Muscle layer of colon (tissue), 2 donors: ENCODE results near the gene MEF2C.

Experiments used
- H3K27ac ChIP-seq: one replicate; pipeline ENCODE4 v1.7.0; 2013; ENCODE audit warnings: low read depth, mild to moderate bottlenecking, low read length, moderate library complexity
- H3K27me3 ChIP-seq, 2 donors: one replicate each; pipeline ENCODE4 v1.7.0; 2013; ENCODE audit warnings: low read length in 2 of 2, mild to moderate bottlenecking in 2 of 2; ENCODE audit not compliant: insufficient read depth in 2 of 2, control insufficient read depth in 1 of 2
- H3K36me3 ChIP-seq: one replicate; pipeline ENCODE4 v1.7.0; 2013; ENCODE audit warnings: mild to moderate bottlenecking, low read length; ENCODE audit not compliant: insufficient read depth
- H3K4me1 ChIP-seq: one replicate; pipeline ENCODE4 v1.7.0; 2013; ENCODE audit warnings: mild to moderate bottlenecking, low read length; ENCODE audit not compliant: insufficient read depth
- H3K4me3 ChIP-seq, 2 donors: one replicate each; pipeline ENCODE4 v1.7.0; 2013; ENCODE audit warnings: low read length in 2 of 2, low read depth in 1 of 2, mild to moderate bottlenecking in 1 of 2, moderate library complexity in 1 of 2
- H3K9ac ChIP-seq: one replicate; pipeline ENCODE4 v1.7.0; 2013; ENCODE audit warnings: low read length
- H3K9me3 ChIP-seq: one replicate; pipeline ENCODE4 v1.7.0; 2013; ENCODE audit warnings: mild to moderate bottlenecking, low read length
- donor health status: abdominal sarcoma.
- donor health status: Adenocarcinoma of cecum.

Gene MEF2C

DNA sequence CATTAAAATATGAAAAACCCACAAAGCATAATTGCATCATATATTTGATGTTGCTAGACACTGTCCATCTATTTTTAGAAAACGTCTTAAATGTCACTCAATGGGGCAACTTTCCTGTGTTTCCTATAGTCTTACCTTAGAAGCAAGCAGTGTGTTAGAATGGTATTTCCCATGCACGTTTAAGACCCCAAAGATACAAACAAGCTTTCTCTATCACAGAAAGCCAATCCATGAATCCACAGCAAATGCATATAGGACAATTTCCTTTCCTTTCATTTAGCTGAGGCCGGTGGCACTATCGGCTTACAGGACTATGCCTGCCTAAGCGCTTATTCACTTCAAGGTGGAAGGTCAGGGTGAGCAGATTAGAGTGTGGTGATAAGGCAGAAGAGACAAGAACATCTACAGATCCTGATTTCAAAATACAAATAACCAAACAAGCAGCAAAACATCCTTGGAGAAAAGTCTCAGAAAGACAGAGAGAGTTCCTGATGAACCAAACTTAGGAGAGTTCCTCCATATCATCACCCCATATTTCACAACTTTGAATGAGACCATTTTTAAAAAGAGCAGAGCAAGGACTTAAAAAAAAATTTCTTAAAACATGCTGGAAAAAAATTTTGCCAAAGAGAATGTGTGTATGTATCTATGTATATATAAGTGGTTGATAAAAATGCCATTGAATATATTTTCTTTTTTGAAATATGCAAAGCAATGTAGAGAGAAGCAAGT is 57.2 kb downstream of the MEF2C start:
- Histone ChIP-seq H3K27me3 (no peaks in the 10 kb centered on the region), H3K27ac (no peak overlapping the region), H3K4me1 (peaks cover 30% of the 10 kb centered on the region), H3K9me3 (no peaks in the 10 kb centered on the region), H3K9ac (no peak overlapping the region), H3K4me3 (no peak overlapping the region), H3K36me3 (peaks cover 4% of the 10 kb centered on the region)

DNA sequence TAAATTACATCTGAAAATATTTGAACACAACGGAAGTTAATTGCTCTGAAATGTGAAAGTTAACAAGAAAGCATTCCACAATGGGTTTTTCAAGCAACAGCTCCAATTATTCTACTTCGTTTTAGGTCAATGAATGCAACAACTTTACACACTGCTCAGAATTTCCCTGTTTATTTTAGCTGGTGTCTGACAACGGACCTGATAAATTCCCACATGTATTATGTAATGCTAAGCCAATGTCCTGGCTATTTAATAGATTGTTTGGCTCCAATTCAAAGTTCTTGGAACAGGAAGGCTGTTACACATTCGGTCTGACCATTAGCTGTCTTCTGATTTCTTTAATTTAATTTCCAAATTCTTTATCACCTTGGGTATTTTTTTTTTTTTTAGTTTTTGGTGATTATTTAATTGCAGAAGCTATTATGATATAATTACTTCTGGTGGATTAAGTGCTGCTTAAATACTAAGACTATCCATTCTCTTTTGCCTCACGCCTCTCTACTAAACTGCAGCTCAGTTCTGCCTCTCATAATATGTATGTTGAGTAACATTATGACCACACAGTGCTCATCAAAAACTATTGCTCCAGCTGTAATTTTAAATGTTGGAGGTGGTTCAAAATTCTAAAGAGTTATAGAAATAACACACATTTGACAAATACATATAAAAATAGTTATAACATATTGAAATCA is 57.9 kb downstream of the MEF2C start:
- Histone ChIP-seq H3K36me3 (peaks cover 4% of the 10 kb centered on the region), H3K27me3 (no peaks in the 10 kb centered on the region), H3K27ac (no peak overlapping the region), H3K9ac (no peak overlapping the region), H3K4me1 (peaks cover 25% of the 10 kb centered on the region), H3K9me3 (no peaks in the 10 kb centered on the region), H3K4me3 (no peak overlapping the region)

DNA sequence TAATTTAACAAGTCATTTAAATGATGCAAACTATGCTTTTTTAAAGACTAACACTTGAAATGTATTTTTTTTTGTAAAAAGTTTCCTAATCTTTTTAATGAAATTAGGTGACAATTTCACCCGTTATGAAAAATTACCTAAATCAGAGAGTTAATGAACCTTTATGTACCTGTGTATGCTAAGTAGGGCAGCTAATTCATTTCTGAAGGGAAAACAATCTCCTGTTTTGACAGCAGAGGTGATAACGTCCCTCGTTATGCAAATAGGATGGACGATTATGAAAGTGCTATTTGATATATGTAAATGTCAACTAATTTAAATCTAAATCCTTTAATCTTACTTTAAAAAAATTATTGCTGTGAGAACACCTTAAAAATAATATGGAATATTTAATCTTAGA is 58.8 kb downstream of the MEF2C start:
- peak overlapping the region; percentile 22 for H3K27ac ChIP-seq
- no peak overlapping the region for H3K4me3 ChIP-seq
- no peak overlapping the region for H3K9ac ChIP-seq
- H3K36me3 ChIP-seq, result peaks cover 4% of the 10 kb centered on the region
- H3K4me1 ChIP-seq, result peaks cover 24% of the 10 kb centered on the region
- no peaks in the 10 kb centered on the region for H3K9me3 ChIP-seq
- H3K27me3 ChIP-seq, result no peaks in the 10 kb centered on the region

DNA sequence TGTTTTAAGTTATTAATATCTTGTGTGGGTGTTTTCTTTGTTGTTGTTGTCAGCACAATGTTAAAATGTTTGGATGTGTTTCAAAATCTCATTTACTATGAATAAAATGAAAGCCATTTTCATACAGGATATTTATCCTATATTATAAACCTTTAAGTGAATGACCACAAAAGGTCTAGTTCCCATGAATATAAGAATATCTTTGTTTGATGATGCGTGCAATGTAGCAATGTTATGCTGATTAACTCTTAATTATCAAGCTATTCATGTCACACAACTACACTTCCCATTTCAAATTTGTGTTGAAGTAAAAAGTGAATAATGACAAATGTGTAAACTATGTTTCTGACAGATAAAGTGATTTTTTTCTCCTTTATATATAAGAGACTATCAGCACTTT is 59.8 kb downstream of the MEF2C start:
- Histone ChIP-seq H3K4me3 (no peak overlapping the region), H3K36me3 (peaks cover 4% of the 10 kb centered on the region), H3K4me1 (peaks cover 24% of the 10 kb centered on the region), H3K27me3 (no peaks in the 10 kb centered on the region), H3K9ac (no peak overlapping the region), H3K9me3 (no peaks in the 10 kb centered on the region), H3K27ac (no peak overlapping the region)

DNA sequence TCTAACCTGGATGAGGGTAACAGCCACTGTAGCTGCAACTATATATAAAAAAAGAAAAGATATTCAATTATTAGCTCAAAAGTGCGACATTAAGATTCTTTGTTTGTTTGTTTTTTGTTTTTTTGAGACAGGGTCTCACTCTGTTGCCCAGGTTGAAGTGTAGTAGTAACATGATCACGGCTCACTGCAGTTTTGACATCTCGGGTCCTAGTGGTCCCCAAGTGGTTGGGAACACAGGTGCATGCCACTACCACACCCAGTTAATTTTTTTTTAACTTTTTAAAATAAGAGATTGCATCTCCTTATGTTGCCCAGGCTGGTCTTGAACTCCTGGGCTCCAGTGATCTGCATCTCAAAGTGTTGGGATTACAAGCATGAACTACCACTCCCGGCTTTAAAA is 61.8 kb downstream of the MEF2C start:
- Histone ChIP-seq H3K4me3 (no peak overlapping the region), H3K9me3 (no peaks in the 10 kb centered on the region), H3K27me3 (no peaks in the 10 kb centered on the region), H3K36me3 (peaks cover 4% of the 10 kb centered on the region), H3K4me1 (peaks cover 12% of the 10 kb centered on the region), H3K9ac (no peak overlapping the region), H3K27ac (no peak overlapping the region)

DNA sequence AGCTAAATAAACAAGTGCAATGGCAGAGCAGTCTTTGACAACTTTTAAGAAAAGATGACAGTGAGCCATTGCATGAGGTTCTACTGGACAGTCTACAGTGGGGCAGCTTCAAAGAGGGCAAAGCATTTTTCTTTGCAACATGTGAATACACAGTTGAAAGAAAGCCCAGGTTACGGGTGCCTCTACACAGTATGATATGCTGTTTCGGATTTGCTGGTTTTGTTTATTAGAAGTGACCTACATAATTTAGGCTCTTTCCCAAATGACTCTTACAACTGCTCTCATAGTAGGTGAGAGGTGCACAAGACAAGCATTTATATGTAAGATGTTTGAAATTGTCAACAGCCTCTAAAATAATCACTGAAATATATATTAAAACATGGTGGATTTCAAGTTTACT is 62.4 kb downstream of the MEF2C start:
- H3K9ac ChIP-seq, result no peak overlapping the region
- peaks cover 12% of the 10 kb centered on the region for H3K4me1 ChIP-seq
- H3K27ac ChIP-seq, result no peak overlapping the region
- peaks cover 4% of the 10 kb centered on the region for H3K36me3 ChIP-seq
- no peaks in the 10 kb centered on the region for H3K9me3 ChIP-seq
- H3K27me3 ChIP-seq, result no peaks in the 10 kb centered on the region
- H3K4me3 ChIP-seq, result no peak overlapping the region

DNA sequence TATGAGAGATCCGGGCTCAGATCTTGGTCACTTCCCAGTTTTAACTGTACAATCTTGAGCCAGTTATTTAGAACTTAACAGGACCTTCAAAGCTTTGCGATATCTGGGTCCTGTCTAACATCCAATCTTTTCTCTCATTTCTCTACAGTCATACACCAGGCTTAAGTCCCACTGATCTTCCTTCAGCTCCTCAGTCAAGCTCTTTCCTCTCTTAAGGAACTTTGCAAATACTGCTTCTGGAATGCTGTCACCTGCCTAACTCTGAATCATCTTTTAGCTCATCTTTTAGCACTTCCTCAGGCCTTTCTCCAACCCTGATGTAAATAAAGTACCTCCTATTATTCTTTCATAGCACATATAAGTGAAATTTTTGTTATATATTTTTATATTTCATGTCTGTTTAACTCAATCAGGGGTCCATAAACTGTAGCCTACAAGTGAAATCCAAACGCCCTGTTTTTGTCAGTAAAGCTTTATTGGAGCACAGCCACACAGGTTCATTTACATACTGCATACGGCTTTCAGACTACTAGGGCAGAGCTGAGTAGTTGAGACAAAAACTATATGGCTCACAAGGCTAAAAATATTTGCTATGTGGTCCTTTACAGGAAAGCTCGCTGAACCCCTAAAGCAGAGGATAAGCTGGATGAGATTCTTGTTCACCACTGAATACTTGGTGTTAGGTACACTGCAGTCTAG is 63.5 kb downstream of the MEF2C start:
- no peak overlapping the region for H3K9ac ChIP-seq
- peaks cover 6% of the 10 kb centered on the region for H3K4me1 ChIP-seq
- H3K27me3 ChIP-seq, result no peaks in the 10 kb centered on the region
- H3K36me3 ChIP-seq, result peaks cover 4% of the 10 kb centered on the region
- no peaks in the 10 kb centered on the region for H3K9me3 ChIP-seq
- no peak overlapping the region for H3K27ac ChIP-seq
- no peak overlapping the region for H3K4me3 ChIP-seq

DNA sequence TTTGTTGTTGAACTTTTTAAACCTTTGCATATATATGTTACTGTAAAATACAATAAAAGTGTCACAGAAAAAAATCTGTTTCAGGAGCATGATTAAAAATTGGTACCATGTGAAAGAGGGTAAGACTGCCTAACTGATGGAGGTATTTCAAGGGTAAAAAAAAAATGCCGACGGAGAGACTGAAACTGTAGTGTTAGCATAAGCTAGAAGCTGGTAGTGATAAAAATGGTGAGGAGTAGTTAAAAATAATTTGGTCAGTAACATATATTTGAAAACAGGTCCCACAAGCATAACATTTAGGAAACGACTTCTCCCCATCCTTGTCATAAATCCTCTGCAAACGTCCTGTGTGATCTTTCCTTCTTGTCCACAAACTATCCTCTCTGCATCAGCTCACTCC is 64.7 kb downstream of the MEF2C start:
- no peak overlapping the region for H3K27ac ChIP-seq
- no peaks in the 10 kb centered on the region for H3K9me3 ChIP-seq
- H3K4me1 ChIP-seq, result peaks cover 3% of the 10 kb centered on the region

DNA sequence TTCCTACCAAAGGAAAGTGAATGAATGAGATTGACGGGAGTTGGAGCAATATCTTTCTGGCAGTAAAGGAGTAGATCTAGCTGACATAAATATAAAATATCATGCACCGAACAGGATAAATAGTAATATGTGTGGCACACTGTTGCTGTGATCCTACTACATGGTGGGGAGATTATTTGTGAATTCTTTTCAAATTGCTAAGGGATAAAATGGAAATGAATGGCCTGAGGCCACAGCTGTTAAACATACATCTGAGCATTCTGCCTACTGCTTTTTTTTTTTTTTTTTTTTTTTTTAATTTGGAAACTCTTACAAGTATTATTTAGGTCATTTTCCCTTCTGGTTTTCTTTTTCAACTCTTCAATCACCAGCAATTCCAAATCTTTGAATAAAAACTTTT is 66.8 kb downstream of the MEF2C start:
- Histone ChIP-seq H3K27ac (no peak overlapping the region), H3K36me3 (no peaks in the 10 kb centered on the region), H3K9me3 (no peaks in the 10 kb centered on the region), H3K4me1 (peaks cover 3% of the 10 kb centered on the region), H3K27me3 (no peaks in the 10 kb centered on the region), H3K9ac (no peak overlapping the region), H3K4me3 (no peak overlapping the region)

More for the DNA sequence above, 64.7 kb downstream of the MEF2C start:
- Histone ChIP-seq H3K9ac (no peak overlapping the region), H3K36me3 (peaks cover 4% of the 10 kb centered on the region), H3K4me3 (no peak overlapping the region), H3K27me3 (no peaks in the 10 kb centered on the region)

DNA sequence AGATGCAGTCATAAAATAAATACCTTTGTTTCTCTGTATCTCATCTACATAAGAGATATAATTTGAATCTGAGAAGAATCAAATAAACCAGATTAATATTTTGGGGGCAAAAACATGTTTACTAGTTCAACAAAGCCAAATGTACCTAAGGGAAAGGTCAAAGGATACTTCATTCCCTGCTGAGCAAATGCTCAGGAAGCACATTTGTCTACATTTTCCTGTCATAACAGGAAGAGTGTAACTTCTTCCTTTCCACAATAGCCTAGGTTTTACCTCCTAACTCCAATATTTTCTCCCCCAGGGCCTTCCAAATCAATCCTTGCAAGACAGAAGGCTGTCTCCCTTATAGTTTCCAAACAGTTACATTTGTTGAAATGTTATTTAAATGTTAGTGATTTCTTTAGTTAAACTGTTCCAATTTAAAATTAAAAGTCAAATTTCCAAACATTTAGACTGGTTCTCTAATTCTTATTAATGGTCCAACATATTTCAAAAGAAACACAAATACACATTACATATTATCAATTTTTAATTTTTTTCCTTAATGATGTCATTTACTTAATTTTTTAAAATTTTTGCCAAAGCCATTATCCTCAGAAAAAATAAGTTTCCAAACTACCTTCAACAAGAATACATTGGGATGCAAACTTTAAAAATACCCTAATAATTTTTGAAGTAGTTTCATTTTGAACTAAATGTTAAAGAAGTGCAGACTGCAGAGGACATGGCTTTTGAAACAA is 67.8 kb downstream of the MEF2C start:
- no peak overlapping the region for H3K27ac ChIP-seq
- H3K4me1 ChIP-seq, result no peaks in the 10 kb centered on the region

More for the DNA sequence above, 67.8 kb downstream of the MEF2C start:
- Histone ChIP-seq H3K9me3 (no peaks in the 10 kb centered on the region), H3K36me3 (no peaks in the 10 kb centered on the region), H3K9ac (no peak overlapping the region), H3K27me3 (no peaks in the 10 kb centered on the region), H3K4me3 (no peak overlapping the region)
